SK-N-SH (cell line): ENCODE results near the gene GTF2E1.

Experiments used
- CTCF ChIP-seq: fragments of 200-600 bp; sonication (generic); IDR thresholded peaks from 2 replicates; pipeline ENCODE4 v1.6.1; 2017; ENCODE audit warnings: antibody characterized with exemption, mild to moderate bottlenecking, moderate library complexity
- EP300 ChIP-seq, 2 experiments: IDR thresholded peaks; 2 replicates each; pipeline versions ENCODE4 v1.4.0 to v1.6.1; 2012; ENCODE audit warnings: borderline replicate concordance in 1 of 2, low read depth in 1 of 2, low read length in 1 of 2

- no peak for TF ChIP-seq CTCF
- no peak for TF ChIP-seq EP300 (IDR thresholded peaks at IDR 0.05; ENCODE audit: borderline replicate concordance in 1 of 2, low read depth in 1 of 2, low read length in 1 of 2)
These were observed 10.3 kb downstream of the GTF2E1 start for GRCh38 chr3:120752865-120753264.
